Activated CD8-positive, alpha-beta memory T cell treated with anti-CD3 and anti-CD28 coated beads, Interleukin-2, amount 50 U/mL, for 4 hours (primary cell): ENCODE data around the gene CHRNA10.
"Not testable (repeated sequence)": the region's sequence is repeated elsewhere in the genome, so short reads cannot be mapped to it uniquely, and the experiment has no call there.

ENCODE experiments used
- DNase-seq: peaks from one replicate; pipeline ENCODE4 v3.0.0-alpha.2; 2020

The CHRNA10 gene

DNA sequence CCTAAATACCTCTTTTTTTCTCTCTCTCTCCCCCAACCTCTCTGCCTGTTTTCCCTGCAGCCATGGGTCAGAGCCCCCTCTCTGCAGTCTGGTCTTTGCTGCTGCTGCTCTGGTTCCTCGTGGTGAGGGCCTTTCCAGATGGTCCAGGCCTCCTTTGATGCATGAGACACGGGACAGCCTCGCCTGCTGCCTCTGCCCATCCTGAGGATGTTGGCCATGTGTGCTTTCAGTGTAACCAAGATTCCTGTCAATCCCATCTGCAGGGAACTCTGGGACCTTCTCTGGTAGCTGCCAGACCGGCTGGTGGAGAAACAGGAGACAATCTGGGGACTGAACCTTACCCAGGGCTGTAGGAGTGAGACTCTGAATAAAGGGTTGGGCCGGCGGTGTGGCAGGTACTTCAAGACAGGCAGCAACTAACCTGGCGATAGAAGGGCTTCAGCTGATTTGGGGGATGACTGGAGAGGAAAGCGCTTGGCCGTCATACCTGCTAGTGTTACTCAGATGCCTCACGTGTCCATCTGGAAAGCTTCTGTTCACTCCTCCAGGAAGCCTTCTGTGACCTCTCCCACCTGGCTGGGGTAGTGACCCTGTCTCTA, 7.1 kb downstream of the CHRNA10 start:
- no peak for DNase-seq

- no peak for DNase-seq
Measured at GRCh38 chr11:3662856-3663255, 8.3 kb downstream of the CHRNA10 start.

DNA sequence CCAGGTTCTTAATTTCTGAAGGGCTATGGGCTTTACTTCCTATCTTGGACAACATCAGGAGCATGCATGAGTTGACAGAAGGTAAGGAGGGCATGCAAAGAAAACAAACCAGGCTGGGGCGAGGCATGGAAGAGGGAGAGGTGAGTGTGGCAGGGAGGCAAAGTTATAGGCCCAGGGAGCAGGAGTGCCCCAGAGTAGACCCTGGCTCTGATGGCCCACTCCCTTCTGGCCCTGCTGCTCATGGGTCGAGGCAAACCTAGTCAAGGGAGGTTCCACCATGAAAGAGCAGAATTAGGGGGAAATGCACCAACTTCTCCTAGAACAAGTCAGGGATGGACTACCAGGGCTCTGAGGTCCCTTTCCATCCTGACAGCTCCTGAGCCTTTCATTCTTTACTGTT, 10.2 kb downstream of the CHRNA10 start:
- DNase-seq = no peak

DNA sequence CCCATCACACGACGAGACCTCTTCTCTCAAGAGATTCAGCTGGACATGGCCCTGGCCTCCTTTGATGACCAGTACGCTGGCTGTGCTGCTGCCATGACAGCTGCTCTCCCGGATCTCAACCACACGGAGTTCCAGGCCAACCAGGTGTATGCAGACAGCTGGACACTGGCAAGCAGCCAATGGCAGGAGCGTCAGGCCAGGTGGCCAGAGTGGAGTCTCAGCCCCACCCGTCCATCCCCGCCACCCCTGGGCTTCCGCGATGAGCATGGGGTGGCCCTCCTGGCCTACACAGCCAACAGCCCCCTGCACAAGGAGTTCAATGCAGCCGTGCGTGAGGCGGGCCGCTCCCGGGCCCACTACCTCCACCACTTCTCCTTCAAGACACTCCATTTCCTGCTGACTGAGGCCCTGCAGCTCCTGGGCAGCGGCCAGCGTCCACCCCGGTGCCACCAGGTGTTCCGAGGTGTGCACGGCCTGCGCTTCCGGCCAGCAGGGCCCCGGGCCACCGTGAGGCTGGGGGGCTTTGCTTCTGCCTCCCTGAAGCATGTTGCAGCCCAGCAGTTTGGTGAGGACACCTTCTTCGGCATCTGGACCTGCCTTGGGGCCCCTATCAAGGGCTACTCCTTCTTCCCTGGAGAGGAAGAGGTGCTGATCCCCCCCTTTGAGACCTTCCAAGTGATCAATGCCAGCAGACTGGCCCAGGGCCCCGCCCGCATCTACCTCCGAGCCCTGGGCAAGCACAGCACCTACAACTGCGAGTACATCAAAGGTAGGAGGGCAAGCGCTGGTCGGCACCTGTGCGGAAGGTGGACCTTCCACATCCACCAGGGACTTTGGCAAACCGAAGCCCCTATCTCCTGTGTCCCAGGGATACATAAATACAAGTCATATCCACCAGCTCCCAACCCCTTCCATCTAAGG, 11.3 kb downstream of the CHRNA10 start:
- no peak for DNase-seq

- DNase-seq = no peak
Measured at GRCh38 chr11:3658252-3658651, 12.9 kb downstream of the CHRNA10 start.

- not testable (repeated sequence) for DNase-seq
Measured at GRCh38 chr11:3657331-3657730, 13.9 kb downstream of the CHRNA10 start.

GRCh38 chr11:3655547-3655946, 15.6 kb downstream of the CHRNA10 start:
- no peak for DNase-seq

DNA sequence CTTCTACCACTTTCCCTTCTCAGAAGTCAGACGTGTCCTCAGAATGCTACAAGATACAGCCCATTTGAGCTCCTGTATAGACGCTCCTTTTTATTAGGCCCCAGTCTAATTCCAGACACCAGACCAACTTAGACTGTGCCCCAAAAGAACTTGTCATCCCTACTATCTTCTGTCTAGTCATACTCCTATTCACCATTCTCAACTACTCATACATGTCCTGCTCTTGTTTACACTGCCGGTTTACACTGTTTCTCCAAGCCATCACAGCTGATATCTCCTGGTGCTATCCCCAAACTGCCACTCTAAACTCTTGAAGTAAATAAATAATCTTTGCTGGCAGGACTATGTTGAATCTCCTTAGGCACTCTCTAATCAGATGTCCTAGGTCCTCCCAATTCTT, 18.7 kb downstream of the CHRNA10 start:
- not testable (repeated sequence) for DNase-seq

DNA sequence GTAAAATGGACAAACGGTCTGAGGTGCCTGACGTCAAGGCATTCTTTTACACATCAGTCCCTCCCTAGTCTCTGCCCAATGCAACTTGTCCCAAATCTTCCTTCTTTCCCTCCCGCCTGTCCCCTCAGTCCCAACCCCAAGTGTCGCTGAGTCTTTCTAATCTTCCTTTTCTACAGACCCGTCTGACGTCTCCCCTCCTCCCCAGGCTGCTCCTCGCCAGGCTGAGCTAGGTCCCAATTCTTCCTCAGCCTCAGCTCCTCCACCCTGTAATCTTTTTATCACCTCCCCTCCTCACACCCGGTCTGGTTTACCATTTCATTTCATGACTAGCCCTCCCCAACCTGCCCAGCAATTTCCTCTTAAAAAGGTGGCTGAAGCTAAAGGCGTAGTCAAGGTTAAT, 21.8 kb downstream of the CHRNA10 start:
- DNase-seq = not testable (repeated sequence)

DNA sequence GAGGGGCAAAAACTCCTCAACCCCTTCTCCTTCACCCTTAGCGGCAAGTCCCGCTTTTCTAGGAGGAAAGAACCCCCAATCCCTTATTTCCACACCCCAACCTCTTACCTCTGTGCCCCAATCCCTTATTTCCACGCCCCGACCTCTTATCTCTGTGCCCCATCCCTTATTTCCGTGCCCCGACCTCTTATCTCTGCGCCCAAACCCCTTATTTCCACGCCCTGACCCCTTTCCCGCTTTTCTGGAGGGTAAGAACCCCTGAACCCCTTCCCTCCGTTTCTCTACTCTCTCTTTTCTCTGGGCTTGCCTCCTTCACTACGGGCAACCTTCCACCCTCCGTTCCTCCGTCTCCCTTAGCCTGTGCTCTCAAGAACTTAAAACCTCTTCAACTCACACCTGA, 22.3 kb downstream of the CHRNA10 start:
- not testable (repeated sequence) for DNase-seq

DNA sequence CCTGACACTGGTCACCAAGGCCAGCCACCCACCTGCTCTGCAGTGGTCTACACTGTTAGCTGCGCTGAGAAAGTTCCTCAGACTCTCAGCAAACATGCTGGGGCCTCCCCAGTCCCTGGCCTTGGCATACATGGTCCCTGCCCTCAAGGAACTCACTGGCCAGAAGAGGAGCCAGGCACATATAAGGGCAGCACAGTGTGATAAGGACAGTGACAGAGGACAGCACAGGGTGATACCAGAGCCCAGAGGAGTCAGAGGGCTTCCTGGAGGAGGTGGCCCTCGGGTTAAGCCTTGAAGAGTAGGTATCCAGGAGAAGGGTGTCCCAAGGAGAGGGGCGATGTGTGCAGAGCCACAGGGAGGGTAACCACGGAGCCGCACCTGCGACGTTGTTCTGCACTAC, 25.6 kb downstream of the CHRNA10 start:
- DNase-seq = no peak

- no peak for DNase-seq
Measured at GRCh38 chr11:3644817-3645235, 26.4 kb downstream of the CHRNA10 start, which contains the start of gene ART1. Gene ART1 (plus strand): TSS chr11:3645128. CDS start chr11:3659214, 14,086 bp downstream.

DNA sequence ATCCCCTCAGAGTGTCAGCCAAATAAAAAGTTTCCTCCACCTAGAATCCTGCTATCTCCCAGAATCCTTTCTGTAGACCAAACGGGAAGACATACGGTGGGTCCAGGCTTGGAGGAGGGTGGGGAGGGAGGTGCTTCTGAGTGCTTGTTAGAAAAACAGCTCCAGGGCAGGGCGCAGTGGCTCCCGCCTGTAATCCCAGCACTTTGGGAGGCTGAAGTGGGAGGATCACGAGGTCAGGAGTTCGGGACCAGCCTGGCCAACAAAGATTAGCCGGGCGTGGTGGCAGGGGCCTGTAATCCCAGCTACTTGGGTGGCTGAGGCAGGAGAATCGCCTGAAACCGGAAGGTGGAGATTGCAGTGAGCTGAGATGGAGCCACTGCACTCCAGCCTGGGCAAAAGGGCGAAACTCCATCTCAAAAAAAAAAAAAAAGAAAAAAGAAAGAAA, 28.1 kb downstream of the CHRNA10 start:
- DNase-seq = not testable (repeated sequence)

DNA sequence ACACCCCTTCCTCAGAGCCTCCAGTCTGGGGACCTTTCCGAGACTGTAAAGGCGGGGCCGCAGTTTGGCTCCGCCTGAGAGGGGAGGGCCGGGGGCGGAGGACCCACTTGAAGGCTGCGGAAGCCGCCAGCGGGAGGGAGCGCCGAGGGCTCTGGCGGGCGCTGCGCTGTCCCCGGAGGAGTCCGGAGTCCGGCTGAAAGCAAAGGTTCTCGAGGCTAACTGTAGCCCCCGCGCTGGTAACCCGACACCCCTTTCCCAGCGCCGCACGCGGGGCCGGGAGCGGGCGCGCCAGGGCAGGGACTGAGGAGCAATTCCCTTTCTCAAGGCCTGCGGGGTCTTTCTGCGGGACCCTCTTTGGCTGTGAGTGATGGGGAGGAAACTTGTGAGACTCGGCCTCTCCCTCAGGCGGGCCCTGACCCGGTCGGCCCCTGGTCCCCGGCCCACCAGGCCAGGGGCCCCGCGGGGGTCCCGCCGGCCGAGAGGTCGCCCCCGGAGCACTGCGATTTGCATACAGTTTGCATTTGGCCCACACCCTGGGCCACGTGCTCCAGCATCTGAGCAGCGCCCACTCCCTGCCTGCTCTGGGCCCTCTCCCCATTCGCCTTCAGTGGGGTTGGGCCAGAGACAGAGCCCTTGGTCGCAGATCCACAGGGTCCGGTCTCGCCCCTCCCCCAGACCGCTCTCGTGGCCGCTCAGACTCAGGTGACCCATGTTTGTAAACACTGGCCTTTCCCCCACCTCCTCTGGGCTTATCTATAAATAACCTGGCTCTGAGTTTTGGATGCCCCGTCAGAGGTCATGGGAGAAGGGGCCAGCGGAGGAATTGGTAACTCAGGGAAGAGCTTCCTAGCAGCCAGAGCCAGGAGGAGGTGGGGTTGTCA, 28.9 kb downstream of the CHRNA10 start:
- peak; percentile 78 for DNase-seq

- no peak for DNase-seq
Measured at GRCh38 chr11:3641701-3642070, 29.5 kb downstream of the CHRNA10 start, which contains the start of gene ART5. Gene ART5 (minus strand): TSS chr11:3641992. CDS start chr11:3641862, 130 bp downstream.

DNA sequence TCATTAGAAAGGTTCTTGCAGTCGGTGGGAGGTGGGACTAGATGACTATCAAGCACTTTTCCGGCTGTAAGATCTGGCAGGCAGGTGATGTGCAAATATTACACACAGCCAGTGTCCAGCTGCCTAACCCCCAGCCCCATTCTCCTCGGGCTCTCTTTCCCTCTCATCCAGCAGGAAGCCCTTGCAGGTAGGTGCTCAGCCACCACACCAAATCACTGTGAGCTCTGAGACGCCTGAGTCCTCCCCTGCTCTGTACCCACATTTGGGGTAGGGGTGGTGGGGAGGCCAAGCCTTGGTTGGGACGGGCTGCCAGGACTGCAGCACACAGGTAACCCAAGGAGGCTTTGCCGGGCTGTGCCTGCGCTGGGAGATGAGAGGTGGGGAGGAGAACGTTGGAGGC, 30.0 kb downstream of the CHRNA10 start:
- no peak for DNase-seq

GRCh38 chr11:3639841-3640240, 31.3 kb downstream of the CHRNA10 start:
- no peak for DNase-seq

GRCh38 chr11:3638513-3638912, 32.7 kb downstream of the CHRNA10 start:
- DNase-seq = no peak

DNA sequence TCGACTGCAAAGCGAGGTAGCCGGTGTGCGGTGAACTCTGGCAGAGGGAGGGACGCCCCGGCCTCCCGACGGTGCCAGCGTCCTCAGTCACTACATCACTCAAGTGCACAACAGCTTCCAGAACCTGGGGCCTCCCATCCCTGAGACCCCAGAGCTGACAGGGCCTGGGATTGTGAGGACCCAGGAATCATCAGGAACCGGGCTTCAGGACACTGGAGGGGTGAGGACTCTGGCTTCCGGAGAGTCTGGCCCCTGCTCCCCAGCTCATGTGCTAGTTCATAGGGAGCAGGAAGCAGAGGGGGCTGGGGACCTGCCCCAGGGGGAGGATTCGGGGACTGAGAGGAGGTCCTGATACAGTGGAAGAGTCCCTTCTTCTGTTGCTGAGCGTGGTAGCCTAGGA, 34.0 kb downstream of the CHRNA10 start:
- DNase-seq = no peak

DNA sequence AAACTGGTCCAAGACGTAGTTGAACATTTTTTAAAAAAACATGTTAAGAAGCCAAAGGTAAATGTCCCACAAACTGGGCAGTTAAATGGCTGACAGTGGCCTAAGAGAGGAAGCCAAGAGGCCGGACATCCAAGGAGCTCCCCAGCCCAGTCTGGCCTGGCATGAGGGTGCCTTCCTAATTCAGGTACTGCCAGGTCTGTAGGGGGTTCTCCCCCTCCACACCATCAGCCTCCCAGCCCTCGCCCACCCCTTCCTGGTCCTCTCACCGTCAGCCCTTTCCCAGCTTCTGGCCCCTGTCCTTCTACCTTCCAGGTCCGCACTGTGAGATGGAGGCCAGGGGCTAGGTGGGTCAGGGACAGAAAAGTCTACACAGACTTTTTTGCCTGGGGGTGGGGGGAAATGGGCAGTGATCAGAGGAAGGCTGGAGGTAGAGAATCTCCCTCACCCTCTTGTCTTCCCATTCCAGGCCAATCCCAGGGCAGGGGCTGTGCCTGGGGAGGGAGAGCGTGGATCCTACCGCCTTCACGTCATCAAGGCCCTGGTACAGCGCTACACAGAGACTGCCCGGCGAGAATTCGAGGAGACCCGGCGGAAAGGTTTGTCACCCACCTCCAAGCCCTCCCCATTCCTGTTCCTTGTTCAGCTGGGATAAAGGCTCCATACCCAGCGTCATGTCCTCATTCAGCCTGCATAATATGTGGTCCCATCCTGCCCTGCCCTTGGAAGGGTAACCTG, 35.4 kb downstream of the CHRNA10 start:
- no peak for DNase-seq

DNA sequence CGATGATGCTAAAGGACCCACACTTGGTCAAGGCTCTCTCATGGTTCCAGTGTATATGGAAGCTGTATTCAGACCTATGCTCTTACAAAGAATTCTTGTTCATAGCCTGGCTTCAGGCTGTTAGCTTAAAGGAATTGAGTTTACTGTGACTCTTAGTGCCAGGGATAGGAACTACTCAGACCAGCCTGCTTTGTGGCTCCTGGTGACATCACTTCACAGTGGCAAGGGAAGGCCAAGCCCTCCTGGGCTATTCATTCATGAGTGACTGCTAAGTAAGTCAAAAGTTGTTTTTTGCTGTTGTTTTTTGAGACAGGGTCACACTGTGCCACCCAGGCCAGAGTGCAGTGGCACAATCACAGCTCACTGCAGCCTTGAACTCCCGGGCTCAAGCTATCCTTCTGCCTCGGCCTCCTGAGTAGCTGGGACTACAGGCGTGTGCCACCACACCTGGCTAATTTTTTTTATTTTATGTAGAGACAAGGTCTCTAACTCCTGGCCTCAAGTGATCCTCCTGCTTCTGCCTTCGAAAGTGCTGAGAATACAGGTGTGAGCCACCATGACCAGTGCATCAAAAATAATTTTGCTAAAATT, 39.0 kb downstream of the CHRNA10 start:
- DNase-seq = no peak

DNA sequence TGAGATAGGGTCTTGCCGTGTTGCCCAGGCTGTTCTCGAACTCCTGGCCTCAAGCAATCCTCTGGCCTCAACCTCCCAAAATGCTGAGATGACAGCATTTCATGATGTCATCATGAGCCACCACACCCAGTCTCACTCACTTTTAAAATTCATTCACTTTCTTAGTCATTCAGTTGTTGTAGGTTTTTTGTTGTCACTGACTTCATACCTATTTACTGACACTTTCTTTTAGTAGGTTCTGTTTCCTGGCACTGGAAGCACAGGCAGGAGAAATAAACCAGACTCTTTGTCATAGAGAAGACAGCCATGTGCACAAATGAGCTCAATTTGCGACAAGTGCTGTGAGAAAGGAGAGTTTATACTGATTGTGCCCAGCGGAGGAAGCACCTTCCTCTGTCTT, 39.9 kb downstream of the CHRNA10 start:
- no peak for DNase-seq
